Measurements from ENCODE around the gene KRT77. TPM values are rescaled to one million over a fixed set of nuclear protein-coding genes. Genes with fewer than 3 reads are reported as not detected.

KRT77 gene
- total and polyA plus RNA-seq, 2 experiments from 2014 or later = not detected

DNA sequence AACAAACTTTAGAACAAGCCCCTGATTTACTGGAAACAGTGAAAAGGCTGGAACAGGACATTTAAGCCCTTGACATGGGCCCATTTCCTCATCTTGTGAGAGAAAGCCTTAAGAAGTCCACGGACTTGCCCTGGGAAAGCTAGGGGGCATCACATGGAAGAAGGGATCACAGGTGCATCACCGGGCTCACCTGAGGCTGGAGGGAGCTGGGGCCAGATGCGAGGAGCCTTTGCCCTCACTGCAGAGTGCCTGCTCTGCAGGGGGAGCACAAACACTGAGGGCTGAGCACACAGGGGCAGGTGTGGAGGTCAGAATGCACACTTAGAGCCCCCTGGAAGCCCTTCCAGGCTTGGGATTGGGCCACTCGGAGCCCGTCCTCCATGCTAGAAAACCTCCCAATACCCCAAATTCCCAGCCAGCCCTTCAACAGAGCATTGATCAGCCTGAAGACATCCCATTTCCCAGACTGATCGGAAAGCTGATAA, 17.9 kb downstream of the KRT77 start:
- Mint-ChIP-seq H3K27me3 (ENCODE audit: insufficient read depth, low read depth, poor library complexity) (peaks cover 10% of the 10 kb centered on the region), H3K4me3 (no peak overlapping the region), H3K27ac (no peak overlapping the region), H3K36me3 (ENCODE audit: low read depth) (no peaks in the 10 kb centered on the region), H3K4me1 (no peaks in the 10 kb centered on the region; the same call in 2 of the 3 replicates), H3K9me3 (no peaks in the 10 kb centered on the region)
- Histone ChIP-seq H2AFZ (no peak overlapping the region), H3K4me1 (ENCODE audit: insufficient read depth) (peaks cover 1% of the 10 kb centered on the region; the same call in 1 of the 2 replicates), H3K4me3 (no peak overlapping the region), H3K27ac (ENCODE audit: low read depth) (no peak overlapping the region), H3K79me2 (replicated peaks; ENCODE audit: insufficient read depth) (no peaks in the 10 kb centered on the region), H3F3A (replicated peaks; ENCODE audit: low read depth) (no peaks in the 10 kb centered on the region), H3K27me3 (ENCODE audit: insufficient read depth) (peaks cover 10% of the 10 kb centered on the region), H3K4me2 (no peak overlapping the region), H4K20me1 (replicated peaks; ENCODE audit: insufficient read depth) (no peaks in the 10 kb centered on the region), H3K36me3 (ENCODE audit: insufficient read depth) (no peaks in the 10 kb centered on the region), H3K9me2 (ENCODE audit: insufficient read depth) (no peaks in the 10 kb centered on the region)
- ATAC-seq (peak; percentile 53), DNase-seq (ENCODE audit: low spot score) (no peak)
- TF ChIP-seq, protein P1, sequence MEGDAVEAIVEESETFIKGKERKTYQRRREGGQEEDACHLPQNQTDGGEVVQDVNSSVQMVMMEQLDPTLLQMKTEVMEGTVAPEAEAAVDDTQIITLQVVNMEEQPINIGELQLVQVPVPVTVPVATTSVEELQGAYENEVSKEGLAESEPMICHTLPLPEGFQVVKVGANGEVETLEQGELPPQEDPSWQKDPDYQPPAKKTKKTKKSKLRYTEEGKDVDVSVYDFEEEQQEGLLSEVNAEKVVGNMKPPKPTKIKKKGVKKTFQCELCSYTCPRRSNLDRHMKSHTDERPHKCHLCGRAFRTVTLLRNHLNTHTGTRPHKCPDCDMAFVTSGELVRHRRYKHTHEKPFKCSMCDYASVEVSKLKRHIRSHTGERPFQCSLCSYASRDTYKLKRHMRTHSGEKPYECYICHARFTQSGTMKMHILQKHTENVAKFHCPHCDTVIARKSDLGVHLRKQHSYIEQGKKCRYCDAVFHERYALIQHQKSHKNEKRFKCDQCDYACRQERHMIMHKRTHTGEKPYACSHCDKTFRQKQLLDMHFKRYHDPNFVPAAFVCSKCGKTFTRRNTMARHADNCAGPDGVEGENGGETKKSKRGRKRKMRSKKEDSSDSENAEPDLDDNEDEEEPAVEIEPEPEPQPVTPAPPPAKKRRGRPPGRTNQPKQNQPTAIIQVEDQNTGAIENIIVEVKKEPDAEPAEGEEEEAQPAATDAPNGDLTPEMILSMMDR (conservative IDR thresholded peaks at IDR 0.05; ENCODE audit: low read depth in 2 of 2) = peak in 1 of 2 experiments; percentile 17; a peak in 2 of 4 replicates
- TF ChIP-seq EZH2 (IDR thresholded peaks at IDR 0.05; ENCODE audit: low read depth, unreplicated experiment) = no peak

DNA sequence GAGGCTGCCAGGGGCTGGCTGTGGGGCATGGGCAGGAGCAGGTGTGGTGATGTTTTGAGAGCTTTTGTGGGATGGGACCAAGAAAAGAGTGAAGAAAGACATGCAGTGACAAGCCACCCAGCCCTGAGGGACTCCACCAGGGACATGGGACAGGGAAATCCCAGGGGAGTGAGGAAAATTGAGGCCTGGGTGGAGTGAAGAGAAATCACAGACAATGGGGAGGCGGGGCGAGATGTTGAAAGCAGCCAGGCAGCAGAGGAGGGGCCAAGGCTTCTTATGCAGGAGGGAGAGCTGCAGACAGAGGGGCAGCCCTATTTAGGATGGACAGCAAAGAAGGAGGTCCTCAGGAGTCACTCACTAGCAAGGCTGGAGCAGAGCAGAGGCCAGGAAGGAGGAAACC, 18.9 kb downstream of the KRT77 start:
- Mint-ChIP-seq H3K27ac (no peak overlapping the region), H3K36me3 (ENCODE audit: low read depth) (no peaks in the 10 kb centered on the region), H3K9me3 (no peaks in the 10 kb centered on the region), H3K4me3 (no peak overlapping the region), H3K27me3 (ENCODE audit: insufficient read depth, low read depth, poor library complexity) (peaks cover 10% of the 10 kb centered on the region), H3K4me1 (no peaks in the 10 kb centered on the region; the same call in 2 of the 3 replicates)
- Histone ChIP-seq H3K27ac (ENCODE audit: low read depth) (no peak overlapping the region), H3F3A (replicated peaks; ENCODE audit: low read depth) (no peaks in the 10 kb centered on the region), H3K4me1 (ENCODE audit: insufficient read depth) (no peaks in the 10 kb centered on the region), H3K36me3 (ENCODE audit: insufficient read depth) (no peaks in the 10 kb centered on the region), H3K4me3 (no peak overlapping the region), H3K27me3 (ENCODE audit: insufficient read depth) (no peaks in the 10 kb centered on the region), H4K20me1 (replicated peaks; ENCODE audit: insufficient read depth) (no peaks in the 10 kb centered on the region), H3K79me2 (replicated peaks; ENCODE audit: insufficient read depth) (no peaks in the 10 kb centered on the region), H3K9me2 (ENCODE audit: insufficient read depth) (peaks cover 6% of the 10 kb centered on the region; the same call in 1 of the 2 replicates), H3K4me2 (no peak overlapping the region), H2AFZ (peak overlapping the region; percentile 43; the same call in 1 of the 2 replicates)
- TF ChIP-seq EZH2 (IDR thresholded peaks at IDR 0.05; ENCODE audit: low read depth, unreplicated experiment) = no peak
- TF ChIP-seq, protein P2, sequence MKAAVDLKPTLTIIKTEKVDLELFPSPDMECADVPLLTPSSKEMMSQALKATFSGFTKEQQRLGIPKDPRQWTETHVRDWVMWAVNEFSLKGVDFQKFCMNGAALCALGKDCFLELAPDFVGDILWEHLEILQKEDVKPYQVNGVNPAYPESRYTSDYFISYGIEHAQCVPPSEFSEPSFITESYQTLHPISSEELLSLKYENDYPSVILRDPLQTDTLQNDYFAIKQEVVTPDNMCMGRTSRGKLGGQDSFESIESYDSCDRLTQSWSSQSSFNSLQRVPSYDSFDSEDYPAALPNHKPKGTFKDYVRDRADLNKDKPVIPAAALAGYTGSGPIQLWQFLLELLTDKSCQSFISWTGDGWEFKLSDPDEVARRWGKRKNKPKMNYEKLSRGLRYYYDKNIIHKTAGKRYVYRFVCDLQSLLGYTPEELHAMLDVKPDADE (IDR thresholded peaks at IDR 0.05) = no peak
- TF ChIP-seq STAT1 (IDR thresholded peaks at IDR 0.05; ENCODE audit: unreplicated experiment) = no peak
- no peak for TF ChIP-seq ZNF331 (CRISPR knock-in tag; IDR thresholded peaks at IDR 0.05; ENCODE audit: low read depth)
- TF ChIP-seq POLR2AphosphoS5 (IDR thresholded peaks at IDR 0.05; ENCODE audit: low read depth) = no peak
- TF ChIP-seq, protein P1 (conservative IDR thresholded peaks at IDR 0.05; ENCODE audit: low read depth in 2 of 2) = no peak
- no peak for TF ChIP-seq ZNF114 (CRISPR knock-in tag; IDR thresholded peaks at IDR 0.05)
- ATAC-seq (no peak), DNase-seq (ENCODE audit: low spot score) (no peak)

Measured in GM23338 (cell line).